HepG2 (cell line): ENCODE data around the gene SIRPA. TPM values are rescaled to one million over a fixed set of nuclear protein-coding genes. Genes with fewer than 3 reads are reported as not detected.

Source experiments
- AGO2 ChIP-seq: fragments of 200-400 bp; formaldehyde crosslinking; optimal IDR thresholded peaks from 2 replicates; pipeline ENCODE3; 2017; ENCODE audit warnings: mild to moderate bottlenecking, low read depth, low read length, moderate library complexity
- ATF7 ChIP-seq, 2 experiments: fragments of 450-650 bp in 1 of 2; sonication (generic) in 1 of 2; formaldehyde crosslinking in 1 of 2; IDR thresholded peaks; 2 replicates each; pipeline versions ENCODE4 v1.4.0 to v1.6.1; 2016 to 2020; ENCODE audit warnings: antibody characterized with exemption in 1 of 2, mild to moderate bottlenecking in 1 of 2, missing genetic modification reagents in 1 of 2
- HNRNPH1 ChIP-seq: fragments of 200-400 bp; formaldehyde crosslinking; optimal IDR thresholded peaks from 2 replicates; pipeline ENCODE3; 2017; ENCODE audit warnings: mild to moderate bottlenecking, low read depth, low read length
- HOXA3 ChIP-seq: sonication (generic); formaldehyde crosslinking; IDR thresholded peaks from 2 replicates; pipeline ENCODE4 v1.5.0; 2020; ENCODE audit warnings: missing genetic modification reagents
- KDM5A ChIP-seq: fragments of 200-600 bp; sonication (generic); IDR thresholded peaks from 2 replicates; pipeline ENCODE4 v1.7.0; 2018; ENCODE audit warnings: antibody characterized with exemption, mild to moderate bottlenecking, low read length, borderline replicate concordance
- KLF9 ChIP-seq: IDR thresholded peaks from 2 replicates; pipeline ENCODE4 v1.6.1; 2016; ENCODE audit warnings: low read depth
- KMT2A ChIP-seq: sonication (generic); formaldehyde crosslinking; IDR thresholded peaks from 2 replicates; pipeline ENCODE4 v1.4.0; 2020; ENCODE audit warnings: missing genetic modification reagents
- MATR3 ChIP-seq: sonication (generic); formaldehyde crosslinking; IDR thresholded peaks from 2 replicates; pipeline ENCODE4 v1.4.0; 2020; ENCODE audit warnings: missing genetic modification reagents
- RFXANK ChIP-seq: IDR thresholded peaks from 2 replicates; pipeline ENCODE4 v1.6.1; 2016
- THAP11 ChIP-seq: IDR thresholded peaks from 2 replicates; pipeline ENCODE4 v1.6.1; 2016; ENCODE audit warnings: missing biosample characterization, missing genetic modification reagents
- ZNF225 ChIP-seq: sonication (generic); formaldehyde crosslinking; IDR thresholded peaks from 2 replicates; pipeline ENCODE4 v1.4.0; 2020; ENCODE audit warnings: mild to moderate bottlenecking, missing genetic modification reagents
- ZNF326 ChIP-seq: sonication (generic); formaldehyde crosslinking; IDR thresholded peaks from 2 replicates; pipeline ENCODE4 v1.4.0; 2020; ENCODE audit warnings: missing genetic modification reagents, borderline replicate concordance
- ZNF496 ChIP-seq: sonication (generic); formaldehyde crosslinking; IDR thresholded peaks from 2 replicates; pipeline ENCODE4 v1.8.1; 2023; ENCODE audit warnings: mild to moderate bottlenecking, moderate library complexity, missing genetic modification reagents; ENCODE audit not compliant: insufficient replicate concordance
- ZNF510 ChIP-seq: sonication (generic); formaldehyde crosslinking; IDR thresholded peaks from 2 replicates; pipeline ENCODE4 v1.4.0; 2020; ENCODE audit warnings: low read depth, mild to moderate bottlenecking, missing genetic modification reagents
- ZNF562 ChIP-seq: sonication (generic); formaldehyde crosslinking; IDR thresholded peaks from 2 replicates; pipeline ENCODE4 v1.8.0; 2022; ENCODE audit warnings: missing genetic modification reagents, borderline replicate concordance
- ZNF577 ChIP-seq: sonication (generic); formaldehyde crosslinking; IDR thresholded peaks from 2 replicates; pipeline ENCODE4 v1.4.0; 2020; ENCODE audit warnings: mild to moderate bottlenecking, low read depth, missing genetic modification reagents, borderline replicate concordance
- ZNF724P ChIP-seq: sonication (generic); formaldehyde crosslinking; IDR thresholded peaks from 2 replicates; pipeline ENCODE4 v1.8.0; 2022; ENCODE audit warnings: missing genetic modification reagents, borderline replicate concordance
- ZNF879 ChIP-seq: sonication (generic); formaldehyde crosslinking; IDR thresholded peaks from 2 replicates; pipeline ENCODE4 v1.8.1; 2023; ENCODE audit warnings: missing genetic modification reagents
- ZSCAN21 ChIP-seq: sonication (generic); formaldehyde crosslinking; IDR thresholded peaks from 2 replicates; pipeline ENCODE4 v1.8.0; 2022; ENCODE audit warnings: mild to moderate bottlenecking, missing genetic modification reagents, moderate library complexity, borderline replicate concordance
- polyA plus RNA-seq, 8 experiments: library from polyadenylated mRNA; depleted of rRNA in 3 of 8; stranded (reverse) in 7 of 8; unstranded in 1 of 8; fragments of >200 nt; fragmentation: Illumina TruSeq in 4 of 8; extraction: Trizol in 4 of 8; gene quantifications; 2 replicates each; pipeline versions ENCODE4 v1.2.1 to v1.2.3, GENCODE V29; 2011 to 2016; ENCODE audit warnings: low read depth in 4 of 8, missing spikeins in 1 of 8, mixed read lengths in 1 of 8; ENCODE audit not compliant: insufficient read depth in 1 of 8
- total RNA-seq, 5 experiments: library from RNA; depleted of rRNA; stranded (reverse); fragments of >200 nt; fragmentation: Illumina TruSeq; extraction: Trizol; gene quantifications; 2 replicates each; pipeline ENCODE4 v1.2.3, GENCODE V29; 2016; ENCODE audit warnings: low read depth in 1 of 5
- TF ChIP-seq, protein P1 (sequence below): sonication (generic); formaldehyde crosslinking; IDR thresholded peaks from 2 replicates; pipeline ENCODE4 v1.9.0; 2021; ENCODE audit warnings: missing genetic modification reagents, borderline replicate concordance
- TF ChIP-seq, protein P2 (sequence below): sonication (generic); formaldehyde crosslinking; IDR thresholded peaks from 2 replicates; pipeline ENCODE4 v1.4.0; 2020; ENCODE audit warnings: missing genetic modification reagents
- TF ChIP-seq, protein P3 (sequence below), 2 experiments: IDR thresholded peaks; 2 replicates each; pipeline ENCODE4 v1.6.1; 2011 to 2012; ENCODE audit warnings: low read length in 2 of 2, borderline replicate concordance in 1 of 2, low read depth in 1 of 2, mild to moderate bottlenecking in 1 of 2, moderate library complexity in 1 of 2
- TF ChIP-seq, protein P4 (sequence below): IDR thresholded peaks from 2 replicates; pipeline ENCODE4 v1.6.1; 2016; ENCODE audit warnings: missing compliant biosample characterization, missing genetic modification reagents, borderline replicate concordance

Gene SIRPA
- total and polyA plus RNA-seq, 2 of the 13 experiments (the other 11 are each of a cell fraction or from before 2014, with no cell fraction given), result 7.2 to 17.6 TPM

DNA sequence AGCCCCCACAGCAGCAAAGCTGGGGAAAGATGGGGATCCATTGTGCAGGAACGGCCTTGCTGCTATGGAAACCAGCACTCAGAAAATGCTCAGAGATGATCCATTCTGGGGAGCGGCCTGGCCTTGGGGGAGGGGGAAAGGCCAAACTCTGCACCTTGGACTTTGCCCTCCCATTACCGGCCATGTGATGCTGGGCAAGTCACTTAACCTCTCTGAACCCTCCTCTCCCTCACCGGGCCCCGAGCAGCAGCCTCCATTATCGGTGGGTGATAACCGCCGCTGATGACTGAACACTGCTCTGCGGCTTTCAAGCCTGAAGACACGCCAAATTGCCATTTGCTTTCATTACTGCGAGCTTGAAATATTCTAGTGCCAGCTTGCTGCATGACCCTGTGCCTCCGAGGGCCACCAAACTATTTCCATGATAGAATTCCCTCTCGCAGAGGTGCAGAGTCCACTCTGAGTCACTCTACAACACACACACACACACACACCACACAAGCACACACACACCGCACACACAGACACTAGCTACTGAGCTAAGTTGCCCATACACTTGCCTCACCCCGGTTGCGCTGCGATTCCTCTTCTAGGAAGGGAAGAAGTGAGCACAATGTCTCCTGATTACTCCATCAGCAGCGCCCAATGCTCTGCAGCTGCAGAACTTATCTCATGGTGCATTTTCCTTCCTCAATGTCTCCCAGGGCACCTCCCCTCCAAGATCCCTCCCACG, 20.6 kb upstream of the SIRPA start (continued):
- TF ChIP-seq HNRNPH1, result no peak
- TF ChIP-seq ZNF562 (CRISPR knock-in tag), result no peak
- TF ChIP-seq KMT2A, result no peak
- no peak for TF ChIP-seq MATR3 (CRISPR knock-in tag)
- no peak for TF ChIP-seq RFXANK (CRISPR knock-in tag)
- TF ChIP-seq ZNF496 (CRISPR knock-in tag), result no peak
- TF ChIP-seq ZNF510 (CRISPR knock-in tag), result no peak
- TF ChIP-seq ZSCAN21 (CRISPR knock-in tag), result peak; percentile 21; the same call in 1 of the 2 replicates
- no peak for TF ChIP-seq ATF7 (IDR thresholded peaks at IDR 0.05)
- TF ChIP-seq ATF7 (CRISPR knock-in tag; IDR thresholded peaks at IDR 0.05), result no peak
- TF ChIP-seq, protein P1, sequence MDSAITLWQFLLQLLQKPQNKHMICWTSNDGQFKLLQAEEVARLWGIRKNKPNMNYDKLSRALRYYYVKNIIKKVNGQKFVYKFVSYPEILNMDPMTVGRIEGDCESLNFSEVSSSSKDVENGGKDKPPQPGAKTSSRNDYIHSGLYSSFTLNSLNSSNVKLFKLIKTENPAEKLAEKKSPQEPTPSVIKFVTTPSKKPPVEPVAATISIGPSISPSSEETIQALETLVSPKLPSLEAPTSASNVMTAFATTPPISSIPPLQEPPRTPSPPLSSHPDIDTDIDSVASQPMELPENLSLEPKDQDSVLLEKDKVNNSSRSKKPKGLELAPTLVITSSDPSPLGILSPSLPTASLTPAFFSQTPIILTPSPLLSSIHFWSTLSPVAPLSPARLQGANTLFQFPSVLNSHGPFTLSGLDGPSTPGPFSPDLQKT (CRISPR knock-in tag), result no peak
- no peak for TF ChIP-seq ZNF225 (CRISPR knock-in tag)
- TF ChIP-seq, protein P2, sequence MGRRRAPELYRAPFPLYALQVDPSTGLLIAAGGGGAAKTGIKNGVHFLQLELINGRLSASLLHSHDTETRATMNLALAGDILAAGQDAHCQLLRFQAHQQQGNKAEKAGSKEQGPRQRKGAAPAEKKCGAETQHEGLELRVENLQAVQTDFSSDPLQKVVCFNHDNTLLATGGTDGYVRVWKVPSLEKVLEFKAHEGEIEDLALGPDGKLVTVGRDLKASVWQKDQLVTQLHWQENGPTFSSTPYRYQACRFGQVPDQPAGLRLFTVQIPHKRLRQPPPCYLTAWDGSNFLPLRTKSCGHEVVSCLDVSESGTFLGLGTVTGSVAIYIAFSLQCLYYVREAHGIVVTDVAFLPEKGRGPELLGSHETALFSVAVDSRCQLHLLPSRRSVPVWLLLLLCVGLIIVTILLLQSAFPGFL, result no peak
- no peak for TF ChIP-seq ZNF724P (CRISPR knock-in tag)
- TF ChIP-seq, protein P3, sequence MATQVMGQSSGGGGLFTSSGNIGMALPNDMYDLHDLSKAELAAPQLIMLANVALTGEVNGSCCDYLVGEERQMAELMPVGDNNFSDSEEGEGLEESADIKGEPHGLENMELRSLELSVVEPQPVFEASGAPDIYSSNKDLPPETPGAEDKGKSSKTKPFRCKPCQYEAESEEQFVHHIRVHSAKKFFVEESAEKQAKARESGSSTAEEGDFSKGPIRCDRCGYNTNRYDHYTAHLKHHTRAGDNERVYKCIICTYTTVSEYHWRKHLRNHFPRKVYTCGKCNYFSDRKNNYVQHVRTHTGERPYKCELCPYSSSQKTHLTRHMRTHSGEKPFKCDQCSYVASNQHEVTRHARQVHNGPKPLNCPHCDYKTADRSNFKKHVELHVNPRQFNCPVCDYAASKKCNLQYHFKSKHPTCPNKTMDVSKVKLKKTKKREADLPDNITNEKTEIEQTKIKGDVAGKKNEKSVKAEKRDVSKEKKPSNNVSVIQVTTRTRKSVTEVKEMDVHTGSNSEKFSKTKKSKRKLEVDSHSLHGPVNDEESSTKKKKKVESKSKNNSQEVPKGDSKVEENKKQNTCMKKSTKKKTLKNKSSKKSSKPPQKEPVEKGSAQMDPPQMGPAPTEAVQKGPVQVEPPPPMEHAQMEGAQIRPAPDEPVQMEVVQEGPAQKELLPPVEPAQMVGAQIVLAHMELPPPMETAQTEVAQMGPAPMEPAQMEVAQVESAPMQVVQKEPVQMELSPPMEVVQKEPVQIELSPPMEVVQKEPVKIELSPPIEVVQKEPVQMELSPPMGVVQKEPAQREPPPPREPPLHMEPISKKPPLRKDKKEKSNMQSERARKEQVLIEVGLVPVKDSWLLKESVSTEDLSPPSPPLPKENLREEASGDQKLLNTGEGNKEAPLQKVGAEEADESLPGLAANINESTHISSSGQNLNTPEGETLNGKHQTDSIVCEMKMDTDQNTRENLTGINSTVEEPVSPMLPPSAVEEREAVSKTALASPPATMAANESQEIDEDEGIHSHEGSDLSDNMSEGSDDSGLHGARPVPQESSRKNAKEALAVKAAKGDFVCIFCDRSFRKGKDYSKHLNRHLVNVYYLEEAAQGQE (IDR thresholded peaks at IDR 0.05; ENCODE audit: borderline replicate concordance in 1 of 2, low read depth in 1 of 2, low read length in 2 of 2), result no peak
- TF ChIP-seq THAP11, result no peak
- no peak for TF ChIP-seq ZNF326
- TF ChIP-seq HOXA3 (CRISPR knock-in tag), result no peak
- TF ChIP-seq, protein P4, sequence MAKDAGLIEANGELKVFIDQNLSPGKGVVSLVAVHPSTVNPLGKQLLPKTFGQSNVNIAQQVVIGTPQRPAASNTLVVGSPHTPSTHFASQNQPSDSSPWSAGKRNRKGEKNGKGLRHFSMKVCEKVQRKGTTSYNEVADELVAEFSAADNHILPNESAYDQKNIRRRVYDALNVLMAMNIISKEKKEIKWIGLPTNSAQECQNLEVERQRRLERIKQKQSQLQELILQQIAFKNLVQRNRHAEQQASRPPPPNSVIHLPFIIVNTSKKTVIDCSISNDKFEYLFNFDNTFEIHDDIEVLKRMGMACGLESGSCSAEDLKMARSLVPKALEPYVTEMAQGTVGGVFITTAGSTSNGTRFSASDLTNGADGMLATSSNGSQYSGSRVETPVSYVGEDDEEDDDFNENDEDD, result peak; percentile 37; the same call in 1 of the 2 replicates
- TF ChIP-seq AGO2, result no peak
- TF ChIP-seq KDM5A, result no peak
- TF ChIP-seq KLF9 (CRISPR knock-in tag), result no peak
- no peak for TF ChIP-seq ZNF879 (CRISPR knock-in tag)
- no peak for TF ChIP-seq ZNF577 (CRISPR knock-in tag)
